HG03280 (cell line): ENCODE results near the gene BBX.
"Not testable (repeated sequence)": the region's sequence is repeated elsewhere in the genome, so short reads cannot be mapped to it uniquely, and the experiment has no call there.

Source experiments
- ATAC-seq: cut with Tn5 transposase; IDR thresholded peaks from one replicate; pipeline ENCODE4 v1.9.1; 2021; ENCODE audit warnings: mild to moderate bottlenecking, moderate library complexity; ENCODE audit not compliant: unreplicated experiment

The BBX gene

GRCh38 chr3:107540857-107541256 lies 18.1 kb downstream of the BBX start:
- no peak for ATAC-seq

- no peak for ATAC-seq
Observed at GRCh38 chr3:107542665-107543064, 19.9 kb downstream of the BBX start.

GRCh38 chr3:107543666-107544065 lies 20.9 kb downstream of the BBX start:
- no peak for ATAC-seq

GRCh38 chr3:107545680-107546120 lies 22.9 kb downstream of the BBX start:
- ATAC-seq, result no peak

GRCh38 chr3:107548601-107549000 lies 25.8 kb downstream of the BBX start:
- no peak for ATAC-seq

GRCh38 chr3:107555359-107555758 lies 32.6 kb downstream of the BBX start:
- ATAC-seq, result no peak

- ATAC-seq, result no peak
Observed at GRCh38 chr3:107557743-107558142, 35.0 kb downstream of the BBX start.

- ATAC-seq, result no peak
Observed at GRCh38 chr3:107560166-107560565, 37.4 kb downstream of the BBX start.

GRCh38 chr3:107561980-107562379 lies 39.2 kb downstream of the BBX start:
- no peak for ATAC-seq

- ATAC-seq, result no peak
Observed at GRCh38 chr3:107562969-107563529, 40.3 kb downstream of the BBX start.

GRCh38 chr3:107565244-107565643 lies 42.5 kb downstream of the BBX start:
- ATAC-seq, result not testable (repeated sequence)

GRCh38 chr3:107571089-107571488 lies 48.3 kb downstream of the BBX start:
- not testable (repeated sequence) for ATAC-seq

GRCh38 chr3:107571492-107571891 lies 48.7 kb downstream of the BBX start:
- ATAC-seq, result not testable (repeated sequence)

- no peak for ATAC-seq
Observed at GRCh38 chr3:107574650-107575049, 51.9 kb downstream of the BBX start.

- no peak for ATAC-seq
Observed at GRCh38 chr3:107578091-107578490, 55.3 kb downstream of the BBX start.

GRCh38 chr3:107578523-107578922 lies 55.8 kb downstream of the BBX start:
- ATAC-seq, result no peak

GRCh38 chr3:107579371-107579770 lies 56.6 kb downstream of the BBX start:
- no peak for ATAC-seq

GRCh38 chr3:107581230-107581629 lies 58.5 kb downstream of the BBX start:
- ATAC-seq, result no peak

- no peak for ATAC-seq
Observed at GRCh38 chr3:107588217-107588616, 65.5 kb downstream of the BBX start.

- no peak for ATAC-seq
Observed at GRCh38 chr3:107589454-107589853, 66.7 kb downstream of the BBX start.

GRCh38 chr3:107590786-107591185 lies 68.0 kb downstream of the BBX start:
- no peak for ATAC-seq

- no peak for ATAC-seq
Observed at GRCh38 chr3:107592073-107592472, 69.3 kb downstream of the BBX start.

- no peak for ATAC-seq
Observed at GRCh38 chr3:107594870-107595269, 72.1 kb downstream of the BBX start.
